ENCODE measurements around the gene SFTA2.

SFTA2 gene

GRCh38 chr6:30882759-30883684, 48.9 kb downstream of the SFTA2 start:
- TF ChIP-seq CTCF (IDR thresholded peaks at IDR 0.05; ENCODE audit: insufficient read depth, low read depth, low read length, missing control alignments) = no peak
- H3K4me3 ChIP-seq (ENCODE audit: low read length) = peak overlapping the region; percentile 98
- DNase-seq (ENCODE audit: low read depth) = peak; percentile 92

GRCh38 chr6:30882204-30882758, 49.7 kb downstream of the SFTA2 start:
- peak overlapping the region; percentile 16 for H3K4me3 ChIP-seq (ENCODE audit: low read length)
- no peak for TF ChIP-seq CTCF (IDR thresholded peaks at IDR 0.05; ENCODE audit: insufficient read depth, low read depth, low read length, missing control alignments)
- no peak for DNase-seq (ENCODE audit: low read depth)

GRCh38 chr6:30881392-30882203, 50.4 kb downstream of the SFTA2 start:
- peak; percentile 66 for DNase-seq (ENCODE audit: low read depth)
- no peak for TF ChIP-seq CTCF (IDR thresholded peaks at IDR 0.05; ENCODE audit: insufficient read depth, low read depth, low read length, missing control alignments)
- no peak overlapping the region for H3K4me3 ChIP-seq (ENCODE audit: low read length)

Measured in epithelial cell of esophagus (primary cell).